Kidney capillary endothelial cell (primary cell): ENCODE results near the gene PRRC2C.
A peak's percentile ranks its signal among the peaks of the same experiment; 100 is the strongest.
"Not testable (repeated sequence)": the region's sequence is repeated elsewhere in the genome, so short reads cannot be mapped to it uniquely, and the experiment has no call there.

Experiments
- DNase-seq: peaks from one replicate; pipeline ENCODE4 v3.0.0-alpha.2; 2018; ENCODE audit warnings: low spot score

Gene PRRC2C

GRCh38 chr1:171485375-171486047, at the start of gene PRRC2C:
TSS of gene PRRC2C (plus strand) at chr1:171485530. CDS start at chr1:171512089, 26,559 bp downstream.
- peak; percentile 94 for DNase-seq

GRCh38 chr1:171438441-171438840, 46.9 kb upstream of the PRRC2C start:
- DNase-seq, result peak; percentile 64

GRCh38 chr1:171440201-171440600, 45.1 kb upstream of the PRRC2C start:
- not testable (repeated sequence) for DNase-seq

- DNase-seq, result peak; percentile 80
These were observed 43.9 kb upstream of the PRRC2C start for GRCh38 chr1:171441278-171441895.

- no peak for DNase-seq
These were observed 38.9 kb upstream of the PRRC2C start for GRCh38 chr1:171446386-171446785.

- no peak for DNase-seq
These were observed 29.4 kb upstream of the PRRC2C start for GRCh38 chr1:171455967-171456366.

- no peak for DNase-seq
These were observed 27.9 kb upstream of the PRRC2C start for GRCh38 chr1:171457412-171457811.

- no peak for DNase-seq
These were observed 25.2 kb upstream of the PRRC2C start for GRCh38 chr1:171460018-171460620.

- no peak for DNase-seq
These were observed 17.7 kb upstream of the PRRC2C start for GRCh38 chr1:171467626-171468025.

GRCh38 chr1:171468120-171468750, 17.1 kb upstream of the PRRC2C start:
- peak; percentile 73 for DNase-seq

GRCh38 chr1:171470726-171471125, 14.6 kb upstream of the PRRC2C start:
- DNase-seq, result no peak

- DNase-seq, result no peak
These were observed 13.1 kb upstream of the PRRC2C start for GRCh38 chr1:171472183-171472647.

DNA sequence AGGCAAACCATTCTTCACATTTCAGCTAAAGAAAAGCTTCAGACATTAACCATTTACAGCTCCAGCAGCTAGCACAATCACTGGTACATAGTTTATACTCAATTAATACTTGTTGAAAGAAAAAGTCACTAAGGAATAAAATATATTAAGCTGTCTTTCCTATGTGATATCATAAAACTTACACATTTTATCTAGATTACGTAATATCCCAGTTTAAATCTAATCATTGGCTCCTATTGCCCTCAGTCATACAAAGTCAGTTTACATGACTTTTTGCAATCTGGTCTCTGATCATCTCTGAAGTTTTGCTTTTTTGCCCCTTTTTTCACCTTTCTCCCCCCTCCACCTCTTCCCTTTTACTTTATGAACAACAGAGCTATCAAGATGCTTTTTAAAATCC, 8.5 kb upstream of the PRRC2C start:
- no peak for DNase-seq

GRCh38 chr1:171477804-171478203, 7.5 kb upstream of the PRRC2C start:
- DNase-seq, result no peak

DNA sequence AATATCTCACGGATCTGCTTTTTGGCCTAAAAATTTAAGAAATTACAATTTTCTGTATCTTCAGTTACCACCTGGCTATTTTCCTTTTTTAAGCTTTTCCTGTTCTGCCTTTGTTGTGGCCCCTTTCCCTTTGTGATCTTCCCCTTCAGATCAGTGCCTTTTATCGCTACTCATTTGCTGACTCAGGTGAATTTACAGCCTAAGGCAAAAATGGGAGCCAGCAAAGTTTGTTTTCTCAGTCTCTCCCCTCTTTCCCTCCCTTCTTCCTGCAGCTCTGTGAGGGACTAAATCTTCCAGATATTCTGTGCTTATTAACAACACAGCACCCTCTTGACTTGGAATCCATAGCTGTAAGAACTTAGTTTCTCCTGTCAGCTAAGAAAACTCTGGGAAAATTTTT, 5.3 kb upstream of the PRRC2C start:
- DNase-seq, result no peak

GRCh38 chr1:171484760-171485374, 463 bp upstream of the PRRC2C start:
- no peak for DNase-seq

DNA sequence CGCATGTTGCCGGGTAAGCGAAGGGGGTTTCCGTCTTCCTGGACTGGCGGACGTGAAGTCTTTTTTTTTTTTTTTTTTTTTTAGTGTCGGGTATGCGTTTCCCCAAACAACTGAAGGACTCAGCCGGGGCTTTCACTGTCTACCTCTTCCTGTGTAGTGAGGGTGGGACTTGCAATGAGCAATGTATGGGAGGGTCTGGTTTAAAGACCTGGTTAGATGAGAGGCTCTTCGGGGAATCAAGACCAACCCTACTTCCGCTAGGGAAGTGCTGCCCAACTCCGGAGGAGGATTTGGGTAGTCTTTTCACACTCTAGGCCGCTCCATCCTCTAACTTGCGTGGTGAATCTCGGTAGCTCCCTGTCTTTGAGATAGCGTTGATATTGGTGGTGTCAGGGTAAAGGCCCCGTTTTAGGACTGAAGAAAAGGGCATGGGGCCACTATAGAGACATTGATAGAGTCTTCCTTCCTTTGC, 754 bp downstream of the PRRC2C start:
- DNase-seq, result peak; percentile 55

- DNase-seq, result no peak
These were observed 1.7 kb downstream of the PRRC2C start for GRCh38 chr1:171487038-171487437.

GRCh38 chr1:171488190-171488929, 3.0 kb downstream of the PRRC2C start:
- DNase-seq, result no peak

- DNase-seq, result no peak
These were observed 8.7 kb downstream of the PRRC2C start for GRCh38 chr1:171494076-171494475.

- DNase-seq, result peak; percentile 16
These were observed 10.1 kb downstream of the PRRC2C start for GRCh38 chr1:171495444-171495843.

- no peak for DNase-seq
These were observed 15.0 kb downstream of the PRRC2C start for GRCh38 chr1:171500304-171500703.
